HL-60 (cell line): ENCODE results near the gene ST6GALNAC3.

Source experiments
- POLR2AphosphoS5 ChIP-seq: IDR thresholded peaks from 2 replicates; pipeline ENCODE4 v1.6.1; 2012; ENCODE audit warnings: low read depth
- REST ChIP-seq: IDR thresholded peaks from 2 replicates; pipeline ENCODE4 v1.6.1; 2012; ENCODE audit warnings: low read depth; ENCODE audit not compliant: insufficient replicate concordance
- TF ChIP-seq, protein P1 (sequence below): IDR thresholded peaks from one replicate; pipeline ENCODE4 v1.5.1; 2011; ENCODE audit warnings: low read length, control low read depth, inconsistent platforms; ENCODE audit not compliant: insufficient read depth

GRCh38 chr1:76430531-76430930 lies 356.0 kb downstream of the ST6GALNAC3 start:
- no peak for TF ChIP-seq POLR2AphosphoS5
- TF ChIP-seq, protein P1, sequence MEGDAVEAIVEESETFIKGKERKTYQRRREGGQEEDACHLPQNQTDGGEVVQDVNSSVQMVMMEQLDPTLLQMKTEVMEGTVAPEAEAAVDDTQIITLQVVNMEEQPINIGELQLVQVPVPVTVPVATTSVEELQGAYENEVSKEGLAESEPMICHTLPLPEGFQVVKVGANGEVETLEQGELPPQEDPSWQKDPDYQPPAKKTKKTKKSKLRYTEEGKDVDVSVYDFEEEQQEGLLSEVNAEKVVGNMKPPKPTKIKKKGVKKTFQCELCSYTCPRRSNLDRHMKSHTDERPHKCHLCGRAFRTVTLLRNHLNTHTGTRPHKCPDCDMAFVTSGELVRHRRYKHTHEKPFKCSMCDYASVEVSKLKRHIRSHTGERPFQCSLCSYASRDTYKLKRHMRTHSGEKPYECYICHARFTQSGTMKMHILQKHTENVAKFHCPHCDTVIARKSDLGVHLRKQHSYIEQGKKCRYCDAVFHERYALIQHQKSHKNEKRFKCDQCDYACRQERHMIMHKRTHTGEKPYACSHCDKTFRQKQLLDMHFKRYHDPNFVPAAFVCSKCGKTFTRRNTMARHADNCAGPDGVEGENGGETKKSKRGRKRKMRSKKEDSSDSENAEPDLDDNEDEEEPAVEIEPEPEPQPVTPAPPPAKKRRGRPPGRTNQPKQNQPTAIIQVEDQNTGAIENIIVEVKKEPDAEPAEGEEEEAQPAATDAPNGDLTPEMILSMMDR = no peak
- TF ChIP-seq REST = no peak
